ENCODE data around the gene WDR75.
"Not testable (repeated sequence)": the region's sequence is repeated elsewhere in the genome, so short reads cannot be mapped to it uniquely, and the experiment has no call there.

WDR75 gene

DNA sequence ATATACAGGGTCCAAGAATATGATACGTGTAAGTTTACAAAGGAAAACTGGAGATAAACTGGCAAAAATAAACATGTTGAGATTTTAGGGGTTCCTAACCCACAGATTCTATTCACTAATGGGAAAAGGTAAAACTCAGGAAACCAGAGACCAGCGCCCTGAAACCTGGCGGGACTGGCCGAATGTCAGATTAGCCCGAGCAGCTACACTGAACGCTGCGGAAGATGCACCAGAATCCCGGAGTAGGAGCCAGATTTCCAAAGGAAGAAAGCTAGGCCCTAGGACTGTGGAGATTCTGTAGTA, 679 bp upstream of the WDR75 start:
- DNase-seq (ENCODE audit: low read depth, low spot score) = no peak

DNA sequence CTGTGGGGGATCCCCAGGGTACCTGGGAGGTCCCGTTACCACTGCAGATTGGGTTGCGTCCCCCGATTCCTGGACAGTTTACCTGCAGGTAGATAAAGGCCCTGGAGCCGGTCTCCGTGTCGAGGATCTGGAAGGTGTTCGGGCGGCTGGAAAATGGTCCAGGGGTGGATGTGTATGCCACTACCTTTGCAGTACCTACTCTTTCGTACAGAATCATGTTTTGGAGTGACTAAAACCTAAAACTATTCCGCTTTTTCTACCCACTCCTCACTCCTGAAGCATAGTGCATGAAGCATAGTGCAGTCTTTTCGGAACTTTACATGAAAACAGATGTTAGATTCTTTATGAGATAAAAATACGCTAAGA, 418 bp downstream of the WDR75 start:
- no peak for DNase-seq (ENCODE audit: low read depth, low spot score)

DNA sequence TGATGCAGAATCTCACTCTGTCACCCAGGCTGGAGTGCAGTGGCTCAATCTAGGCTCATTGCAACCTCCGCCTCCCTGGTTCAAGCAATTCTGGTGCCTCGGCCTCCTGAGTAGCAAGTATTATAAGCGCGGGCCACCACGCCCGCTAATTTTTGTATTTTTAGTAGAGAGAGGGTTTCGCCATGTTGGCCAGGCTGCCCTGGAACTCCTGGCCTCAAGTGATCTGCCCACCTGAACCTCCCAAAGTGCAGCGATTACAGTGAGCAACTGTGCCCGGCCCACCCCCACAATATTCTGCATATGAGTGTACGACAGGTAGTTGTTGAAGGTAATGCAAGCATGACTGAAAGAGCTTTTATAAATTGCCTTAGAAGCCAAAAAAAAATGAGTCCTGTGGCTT, 1.2 kb downstream of the WDR75 start:
- DNase-seq (ENCODE audit: low read depth, low spot score) = no peak

DNA sequence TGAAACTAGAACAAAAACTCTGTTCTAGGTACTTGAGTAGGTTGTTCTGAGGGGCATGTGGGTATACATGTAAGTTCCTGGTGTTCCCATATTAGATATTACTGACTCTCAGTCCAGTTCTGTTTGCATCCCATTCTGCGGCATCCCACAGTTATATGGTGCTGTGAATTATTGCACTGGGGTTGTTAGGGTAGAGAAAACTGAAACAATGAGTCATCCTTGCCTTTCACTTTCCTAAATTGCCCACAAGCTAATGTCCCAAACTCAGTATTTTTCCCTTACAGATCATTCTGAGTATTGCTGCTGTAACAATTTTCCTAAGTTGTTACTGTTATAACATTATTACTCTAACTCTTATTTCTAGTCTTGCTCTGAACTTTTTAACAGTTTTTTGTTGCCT, 3.0 kb downstream of the WDR75 start:
- DNase-seq (ENCODE audit: low read depth, low spot score) = no peak

DNA sequence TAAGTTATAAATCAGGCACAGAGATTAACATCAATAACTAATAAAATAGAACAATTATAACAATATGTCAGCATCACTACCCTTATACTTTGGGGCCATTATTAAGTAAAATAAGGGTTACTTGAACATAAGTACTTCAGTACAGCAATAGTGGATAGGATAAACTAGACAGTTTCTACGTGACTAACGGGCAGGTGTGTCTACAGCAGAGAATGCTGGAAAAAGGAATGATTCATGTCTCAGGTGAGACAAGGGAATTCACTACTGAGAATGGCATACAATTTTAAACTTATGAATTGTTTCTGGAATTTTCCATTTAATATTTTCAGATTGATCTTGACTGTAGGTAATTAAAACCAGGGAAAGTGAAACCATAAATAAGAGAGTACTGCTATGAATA, 5.5 kb downstream of the WDR75 start:
- no peak for DNase-seq (ENCODE audit: low read depth, low spot score)

DNA sequence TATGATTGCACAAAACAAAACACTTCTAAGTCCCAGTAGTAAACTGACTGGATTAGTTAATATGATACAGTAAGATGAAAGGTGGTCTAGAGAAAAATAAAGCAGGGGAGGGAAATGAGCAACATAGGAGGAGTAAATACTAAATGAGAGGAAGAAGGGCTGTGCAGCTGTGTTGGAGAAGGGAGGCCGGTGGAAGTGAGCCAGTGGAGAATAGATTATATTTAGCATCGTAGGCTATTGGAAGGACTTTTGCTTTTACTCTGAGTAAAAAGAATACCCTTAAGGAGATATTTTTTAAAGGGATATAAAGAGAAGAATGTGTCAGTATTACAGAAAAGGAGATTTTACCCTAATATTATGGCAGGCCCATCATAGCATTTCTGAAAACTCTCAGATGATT, 12.7 kb downstream of the WDR75 start:
- DNase-seq (ENCODE audit: low read depth, low spot score) = no peak

DNA sequence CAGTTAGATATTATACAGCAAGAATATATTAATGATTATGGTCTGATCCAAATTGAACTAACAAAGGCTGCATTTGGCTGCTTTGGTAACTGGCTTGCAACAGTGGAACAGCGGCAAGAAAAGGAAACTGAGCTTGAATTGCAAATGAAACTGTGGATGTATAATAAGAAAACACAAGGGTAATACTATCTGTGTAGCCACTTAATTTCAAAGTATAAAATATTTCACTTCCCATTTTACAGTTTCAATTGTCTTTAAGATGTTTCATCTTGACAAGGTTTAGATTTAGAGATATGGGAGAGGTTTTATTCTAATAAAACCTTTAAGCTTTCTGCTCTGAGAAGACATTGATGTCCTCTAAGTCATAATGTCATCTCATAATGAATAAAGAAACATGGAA, 23.8 kb downstream of the WDR75 start:
- DNase-seq (ENCODE audit: low read depth, low spot score) = no peak

DNA sequence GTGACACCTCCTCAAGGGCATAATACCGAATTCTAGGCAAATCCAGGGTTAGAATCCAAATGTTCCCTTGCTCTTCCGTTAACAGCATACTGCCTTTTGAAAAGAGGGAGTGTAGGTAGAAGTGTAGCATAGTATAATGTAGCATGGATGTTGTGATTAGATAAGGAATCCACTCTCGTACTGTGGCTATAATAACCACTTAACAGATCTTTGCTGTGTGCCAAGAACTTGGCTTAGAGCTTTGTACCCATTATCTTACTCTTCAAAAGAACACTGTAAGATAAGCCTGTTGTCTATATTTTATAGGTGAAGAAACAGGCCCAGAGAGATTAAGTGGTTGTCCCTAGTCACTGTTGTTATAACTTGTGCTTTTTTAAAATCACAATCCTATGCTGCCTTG, 24.2 kb downstream of the WDR75 start:
- no peak for DNase-seq (ENCODE audit: low read depth, low spot score)

DNA sequence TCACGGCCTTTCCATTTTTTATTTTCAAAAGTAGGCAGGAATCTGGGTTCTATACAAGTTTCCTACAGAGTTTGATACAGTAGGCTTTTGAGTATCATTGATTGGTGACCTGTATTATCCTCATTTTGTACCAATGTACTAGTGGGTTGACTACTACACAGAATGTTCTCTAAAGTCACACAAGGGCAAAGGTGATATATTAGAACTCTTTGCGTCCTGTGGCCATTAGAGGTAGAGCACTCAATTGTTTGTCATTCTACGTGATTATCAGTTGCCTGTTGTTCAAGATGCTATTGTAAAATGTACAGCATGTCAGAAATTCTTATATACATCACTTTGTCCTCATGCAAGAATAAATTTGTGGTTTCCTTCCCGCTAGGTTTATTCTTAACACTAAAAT, 24.8 kb downstream of the WDR75 start:
- no peak for DNase-seq (ENCODE audit: low read depth, low spot score)

DNA sequence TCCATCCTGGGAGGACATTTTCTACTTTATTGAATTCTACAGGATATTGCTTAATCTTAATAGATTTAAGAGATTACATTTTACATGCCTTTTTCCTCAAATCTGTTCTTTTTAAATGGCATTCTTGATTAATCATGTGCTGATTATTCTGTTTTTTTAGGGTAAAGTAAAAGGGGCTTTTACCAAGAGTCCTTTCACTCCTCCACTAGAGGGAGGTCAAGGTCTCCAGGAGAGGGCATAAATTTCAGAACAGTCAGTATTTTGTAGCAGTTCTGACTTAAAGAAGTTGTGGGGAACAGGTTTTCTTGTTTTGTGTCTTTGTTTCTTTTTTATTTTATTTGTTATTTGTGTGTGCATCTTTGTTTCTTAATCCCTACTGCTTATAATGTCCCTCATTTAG, 25.4 kb downstream of the WDR75 start:
- no peak for DNase-seq (ENCODE audit: low read depth, low spot score)

DNA sequence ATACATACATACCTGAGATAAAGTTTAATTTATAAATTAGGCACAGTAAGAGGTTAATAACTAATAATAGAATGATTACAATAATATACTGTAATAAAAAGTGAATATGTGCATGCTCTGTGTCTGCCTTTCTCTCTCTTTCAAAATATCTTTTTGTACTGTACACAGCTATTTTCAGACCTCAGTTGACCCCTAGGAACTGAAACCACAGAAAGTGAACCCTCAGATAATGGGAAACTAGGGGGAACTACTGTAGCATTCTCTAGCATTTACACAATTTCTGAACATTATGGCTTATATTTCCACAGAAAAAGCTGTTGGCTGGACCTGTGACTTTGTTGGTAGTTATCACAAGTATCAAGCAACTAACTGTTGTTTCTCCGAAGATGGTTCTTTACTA, 25.9 kb downstream of the WDR75 start:
- DNase-seq (ENCODE audit: low read depth, low spot score) = no peak

DNA sequence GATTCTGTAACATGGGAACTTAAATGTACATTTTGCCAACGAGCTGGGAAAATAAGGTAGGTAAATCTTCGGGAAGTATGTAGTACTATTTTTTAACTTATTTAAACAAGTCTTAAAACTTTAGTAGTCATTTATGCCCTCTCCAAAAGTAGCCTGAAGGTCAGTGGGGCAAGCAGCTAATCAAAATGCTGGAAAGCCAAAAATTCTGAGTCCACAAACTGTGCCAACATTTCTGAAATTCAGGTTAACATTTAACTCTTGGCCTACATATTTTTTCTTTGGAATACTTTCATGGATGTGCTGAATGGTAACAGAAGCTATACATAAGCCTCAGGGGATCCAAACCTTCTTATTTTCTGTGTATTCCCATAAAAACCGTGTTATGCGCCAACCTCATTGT, 26.3 kb downstream of the WDR75 start:
- no peak for DNase-seq (ENCODE audit: low read depth, low spot score)

DNA sequence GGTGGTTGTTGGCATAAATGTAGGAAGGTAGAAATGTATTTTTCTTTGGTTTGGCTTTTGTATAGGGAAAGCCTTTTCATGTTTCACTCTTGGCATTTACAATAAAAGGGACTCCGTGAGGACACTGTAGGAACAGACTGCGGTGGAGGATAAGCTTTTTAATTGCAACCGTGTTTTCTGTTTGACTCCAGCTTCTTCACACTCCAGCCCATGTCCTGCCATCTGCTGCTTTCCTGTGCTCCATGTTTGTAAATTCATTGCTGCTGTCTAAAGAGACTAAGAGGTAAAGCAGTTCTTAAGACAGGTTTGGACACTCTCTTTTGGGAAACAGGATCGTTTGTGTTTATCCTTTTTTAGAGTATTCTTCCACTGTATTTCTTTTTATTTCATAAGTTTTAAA, 33.3 kb downstream of the WDR75 start:
- DNase-seq (ENCODE audit: low read depth, low spot score) = no peak

DNA sequence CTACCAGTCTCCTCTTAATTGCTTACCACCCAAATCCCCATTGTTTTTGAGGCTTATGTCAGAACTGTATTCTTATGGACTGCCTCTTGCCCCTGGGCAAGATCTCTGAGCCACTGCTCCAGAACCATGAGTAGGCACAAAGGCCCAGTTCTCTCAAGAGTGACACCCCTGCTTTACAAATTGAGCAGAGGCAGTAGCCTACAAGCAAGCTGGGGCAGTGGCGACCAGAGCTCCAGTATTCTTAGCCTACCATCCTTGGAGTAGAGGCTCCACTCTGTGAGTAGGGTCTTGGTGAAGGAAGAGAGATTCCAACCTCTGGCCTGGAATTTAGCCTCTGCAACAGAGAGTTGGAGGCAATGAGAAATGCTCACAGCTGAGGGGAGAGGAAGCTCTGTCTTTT, 36.5 kb downstream of the WDR75 start:
- peak; percentile 41 for DNase-seq (ENCODE audit: low read depth, low spot score)

DNA sequence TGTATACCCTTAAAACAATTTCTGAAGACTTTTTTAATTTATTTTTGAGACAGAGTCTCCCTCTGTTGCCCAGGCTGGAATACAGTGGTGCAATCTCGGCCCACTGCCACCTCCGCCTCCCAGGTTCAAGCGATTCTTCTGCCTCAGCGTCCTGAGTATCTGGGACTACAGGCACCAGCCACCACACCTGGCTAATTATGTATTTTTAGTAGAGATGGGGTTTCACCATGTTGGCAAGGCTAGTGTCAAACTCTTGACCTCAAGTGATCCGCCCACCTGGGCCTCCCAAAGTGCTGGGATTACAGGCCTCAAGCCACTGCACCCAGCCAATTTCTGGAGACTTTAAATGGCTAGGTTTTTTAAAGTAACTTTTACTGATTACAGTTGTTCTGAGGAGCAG, 37.0 kb downstream of the WDR75 start:
- not testable (repeated sequence) for DNase-seq (ENCODE audit: low read depth, low spot score)

DNA sequence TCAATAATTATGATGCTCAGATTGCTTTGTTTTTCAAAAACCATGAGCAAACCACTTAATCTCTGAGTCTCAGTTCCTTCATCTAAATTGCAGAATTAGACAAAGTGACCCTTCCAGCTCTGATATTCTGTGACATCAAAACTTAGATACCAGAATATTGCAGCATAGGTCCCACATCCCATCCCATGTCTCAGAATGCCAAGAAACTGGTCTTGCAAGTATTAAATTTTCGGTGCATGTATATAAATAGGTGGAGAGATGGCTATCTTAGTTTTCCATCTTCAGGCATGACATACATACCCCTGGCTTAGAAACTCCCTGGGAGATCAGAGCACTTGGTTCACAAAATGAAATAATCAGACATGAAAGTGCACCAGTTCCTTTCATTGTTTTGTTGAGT, 39.8 kb downstream of the WDR75 start:
- no peak for DNase-seq (ENCODE audit: low read depth, low spot score)

DNA sequence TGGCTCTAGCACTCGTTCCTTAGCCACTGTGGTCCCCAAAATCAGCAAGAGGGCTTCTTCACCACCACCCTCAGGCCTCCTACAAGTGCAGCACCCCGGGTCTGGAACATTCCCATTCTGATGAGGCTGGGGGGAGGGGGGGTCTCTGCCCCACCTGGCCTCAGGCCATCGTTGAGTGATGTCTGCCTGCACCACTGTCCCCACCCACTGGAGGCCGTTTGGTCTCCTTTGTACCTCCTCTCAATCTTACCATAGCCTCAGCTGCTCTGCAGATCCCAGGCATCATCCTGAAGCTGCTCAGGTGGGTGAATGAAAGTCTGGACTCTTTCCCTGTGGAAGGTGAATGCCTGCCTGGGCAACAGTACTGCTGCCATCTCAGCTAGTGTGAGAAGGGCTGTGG, 42.3 kb downstream of the WDR75 start:
- DNase-seq (ENCODE audit: low read depth, low spot score) = peak; percentile 36

DNA sequence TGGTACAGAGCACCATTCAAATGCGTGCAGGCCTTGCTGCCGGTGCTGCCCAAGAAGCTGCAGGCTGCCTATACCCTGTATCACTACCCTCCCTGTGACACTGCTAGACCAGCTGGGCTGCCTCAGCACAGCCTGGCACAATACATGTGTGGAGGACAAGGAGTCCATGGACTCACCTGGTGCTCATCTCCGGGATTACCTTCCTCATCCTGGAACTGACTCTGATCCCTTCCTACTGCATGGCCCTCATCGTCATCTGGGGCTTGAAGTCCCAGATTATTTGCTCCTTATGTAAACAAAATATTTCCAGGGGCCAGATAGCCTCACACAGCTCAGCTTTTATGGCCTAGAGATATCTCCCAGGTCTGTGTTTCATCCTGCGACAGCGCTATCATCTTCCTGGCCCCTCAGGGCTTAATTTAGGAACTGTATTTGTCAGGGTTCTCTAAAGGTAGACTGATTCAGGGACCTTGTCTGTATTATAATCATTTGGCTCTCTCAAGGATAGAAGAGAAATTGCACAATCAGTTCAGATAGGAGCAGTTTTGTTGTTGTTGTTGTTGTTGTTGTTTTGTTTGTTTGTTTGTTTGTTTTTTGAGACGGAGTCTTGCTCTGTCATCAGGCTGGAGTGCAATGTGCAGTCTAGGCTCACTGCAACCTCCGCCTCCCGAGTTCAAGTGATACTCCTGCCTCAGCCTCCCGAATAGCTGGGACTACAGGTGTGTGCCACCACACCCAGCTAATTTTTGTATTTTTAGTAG, 42.9 kb downstream of the WDR75 start:
- peak; percentile 63 for DNase-seq (ENCODE audit: low read depth, low spot score)

DNA sequence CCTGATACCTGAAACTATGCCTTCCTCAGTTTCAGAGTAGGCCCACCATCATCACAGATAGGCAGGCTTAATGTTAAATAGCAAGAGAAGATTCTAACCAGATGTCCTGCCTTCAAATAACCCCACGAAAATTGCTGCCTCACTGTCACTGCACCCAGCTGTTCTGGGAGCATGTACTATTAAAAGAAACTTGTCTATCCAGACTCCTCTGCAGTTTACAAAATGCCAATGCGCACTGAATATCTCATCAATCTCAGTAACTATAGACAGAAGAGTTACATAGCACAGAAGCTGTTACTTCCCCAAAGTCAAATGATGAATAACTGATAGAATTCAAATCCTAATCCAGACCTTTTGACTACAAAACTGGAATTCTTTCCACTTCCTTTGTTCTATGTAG, 43.9 kb downstream of the WDR75 start:
- no peak for DNase-seq (ENCODE audit: low read depth, low spot score)

DNA sequence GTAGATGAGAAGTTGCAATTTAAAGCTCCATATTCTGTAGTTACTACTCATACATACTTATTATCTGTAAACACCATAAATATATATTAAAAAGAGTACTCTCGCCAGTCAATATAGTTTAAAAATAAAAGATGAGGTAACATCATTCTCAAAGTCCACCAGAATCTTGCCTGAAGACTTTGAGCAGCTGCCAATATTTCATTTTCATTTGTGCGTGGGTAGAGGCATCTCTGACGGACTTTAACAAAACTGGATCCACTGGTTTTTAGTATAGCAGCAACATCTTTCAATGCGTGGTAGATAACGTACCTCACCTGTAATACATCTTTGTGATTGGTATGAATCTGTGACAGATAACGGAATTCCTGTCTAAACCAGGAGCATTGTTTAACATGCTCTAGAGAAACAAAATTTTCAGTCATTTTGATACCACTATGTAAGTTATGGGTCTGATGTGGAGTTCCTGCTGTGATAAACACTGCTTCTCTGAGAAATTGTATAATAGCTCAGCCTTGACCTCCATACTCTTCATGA, 45.0 kb downstream of the WDR75 start:
- DNase-seq (ENCODE audit: low read depth, low spot score) = no peak

DNA sequence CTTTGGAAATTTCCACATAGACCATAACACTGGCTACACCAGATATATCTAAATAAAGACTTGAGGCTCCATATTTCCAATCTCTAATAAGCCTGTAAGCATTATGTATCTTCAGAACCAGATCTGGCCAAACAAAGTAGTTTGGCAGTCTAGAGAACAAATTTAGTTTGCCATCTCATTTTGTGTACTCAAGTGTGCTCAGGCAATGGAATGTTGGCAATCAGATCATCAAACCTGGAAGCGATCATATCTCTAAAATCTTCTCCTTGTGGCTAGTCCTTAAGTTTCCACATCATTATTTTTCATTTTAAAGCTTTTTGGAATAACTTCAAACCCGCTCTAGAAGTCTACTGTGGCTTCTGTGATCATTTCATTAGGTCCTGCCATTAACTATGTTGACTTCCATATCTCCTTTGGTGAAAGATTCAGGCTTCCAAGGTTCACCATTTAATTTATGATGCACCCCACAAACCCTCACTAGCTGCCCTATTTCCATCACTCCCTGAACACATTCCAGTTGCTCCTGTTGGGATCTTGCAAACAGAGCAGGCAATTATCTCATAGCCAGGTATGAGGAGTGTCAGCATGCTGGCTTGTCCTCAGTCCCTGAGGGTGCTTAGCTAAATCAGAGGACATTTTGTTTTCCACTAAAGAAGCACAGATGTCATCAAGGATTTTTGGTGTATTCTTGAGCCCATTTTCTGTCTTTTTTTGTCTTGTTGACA, 46.2 kb downstream of the WDR75 start:
- DNase-seq (ENCODE audit: low read depth, low spot score) = no peak

DNA sequence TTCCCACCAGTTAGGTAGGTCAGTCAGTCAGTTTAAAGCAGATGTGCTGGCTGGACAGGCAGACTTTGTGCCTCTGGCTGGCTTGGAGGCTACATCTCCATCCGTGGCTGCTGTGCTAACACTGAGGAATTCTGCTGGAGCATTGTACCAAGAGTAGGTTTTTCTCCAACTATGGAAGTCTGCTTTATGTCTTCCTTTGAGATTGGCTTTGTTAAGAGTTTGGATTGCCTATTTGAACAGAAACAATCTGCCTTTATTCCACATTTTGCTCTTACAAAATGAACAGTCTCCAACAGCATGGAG, 46.7 kb downstream of the WDR75 start:
- no peak for DNase-seq (ENCODE audit: low read depth, low spot score)

DNA sequence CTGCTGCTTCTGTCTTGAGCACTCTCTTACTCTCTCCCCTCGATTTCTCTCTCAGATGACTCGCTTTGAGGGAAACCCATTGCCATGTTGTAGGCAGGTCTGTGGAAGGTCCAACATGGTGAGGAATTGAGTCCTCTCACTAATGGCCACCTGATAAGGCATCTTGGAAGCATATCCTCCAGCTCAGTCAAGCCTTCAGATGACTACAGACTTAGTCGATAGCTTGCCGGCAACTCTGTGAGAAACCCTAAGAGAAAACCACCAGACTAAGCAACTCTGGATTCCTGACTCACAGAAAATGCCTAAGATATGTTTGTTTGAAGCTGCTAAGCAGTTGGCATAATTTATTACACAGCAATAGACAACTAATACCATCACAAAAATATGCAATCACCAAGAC, 51.2 kb downstream of the WDR75 start:
- DNase-seq (ENCODE audit: low read depth, low spot score) = no peak

DNA sequence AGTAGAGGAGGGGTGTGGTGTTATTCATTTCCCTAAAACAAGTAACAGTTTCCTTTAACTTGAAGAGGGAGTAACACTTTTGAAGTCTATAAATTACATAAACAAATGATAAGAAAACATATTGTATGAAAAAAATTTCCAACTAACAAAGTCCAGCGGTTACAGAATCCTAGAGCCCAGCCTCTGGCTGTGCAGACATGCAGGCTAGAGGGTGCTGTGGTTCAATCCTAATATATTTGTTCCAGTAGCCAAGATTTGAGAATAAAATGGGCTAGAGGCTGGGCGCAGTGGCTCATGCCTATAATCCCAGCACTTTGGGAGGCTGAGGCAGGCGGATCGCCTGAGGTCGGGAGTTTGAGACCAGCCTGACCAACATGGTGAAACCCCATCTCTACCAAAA, 56.9 kb downstream of the WDR75 start:
- no peak for DNase-seq (ENCODE audit: low read depth, low spot score)
